Measurements from ENCODE around the gene NFE2L1.

The NFE2L1 gene

GRCh38 chr17:48024149-48025039 is 23.8 kb upstream of the NFE2L1 start:
- no CpG with 5 or more reads among the region's 54 CpGs for WGBS (ENCODE audit: extremely low coverage, insufficient coverage, insufficient read length)

DNA sequence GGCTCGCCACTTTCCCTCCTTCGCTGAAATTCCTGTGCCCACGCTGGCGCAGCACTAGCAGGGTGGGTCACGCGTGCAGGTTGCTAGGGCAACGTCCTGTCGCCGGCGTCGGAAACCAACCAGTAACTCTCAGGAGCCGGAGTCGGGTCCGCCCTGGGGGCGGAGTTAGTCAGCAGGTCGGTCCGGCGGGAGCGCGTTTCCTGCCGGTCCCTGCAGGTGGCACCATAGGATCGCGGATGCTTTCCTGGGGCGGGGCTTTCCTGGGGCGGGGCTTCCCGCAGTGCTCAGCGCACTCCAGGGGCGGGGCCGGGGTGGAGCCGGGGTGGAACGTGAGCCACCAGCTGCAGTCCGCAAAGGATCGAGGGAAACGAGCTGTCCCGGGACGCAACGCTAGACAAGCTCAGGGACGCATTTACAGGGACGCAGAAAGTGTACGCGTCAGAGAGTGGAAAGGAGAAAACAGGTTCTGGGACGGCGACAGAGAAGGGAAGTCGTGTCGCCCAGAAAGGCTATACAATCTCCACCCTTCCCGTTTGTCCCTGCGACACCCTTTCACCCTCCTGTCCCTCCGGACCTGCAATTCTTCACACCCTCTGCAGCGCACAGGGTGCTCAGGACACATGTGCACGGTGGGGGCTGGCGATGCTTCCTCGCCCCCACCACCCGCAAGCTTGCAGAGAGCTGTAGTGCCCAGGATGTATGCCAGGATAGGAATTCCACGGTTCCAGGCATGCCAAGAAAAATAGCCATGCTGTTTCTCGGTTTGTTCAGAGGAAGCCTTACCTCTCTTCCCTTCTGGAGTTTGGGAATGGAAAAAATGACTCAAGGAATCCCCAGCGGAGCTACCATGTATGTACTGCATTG is 22.9 kb upstream of the NFE2L1 start:
- no peak overlapping the region for H3K9ac ChIP-seq (ENCODE audit: low read length)
- H4K12ac ChIP-seq (ENCODE audit: low read depth, low read length), result no peak overlapping the region
- H3K4me1 ChIP-seq (ENCODE audit: control insufficient read depth in 1 of 2, insufficient read depth in 2 of 2, low read length in 2 of 2), result peaks cover 22 to 23% of the 10 kb centered on the region in 2 experiments
- H3K27me3 ChIP-seq (ENCODE audit: insufficient read depth, low read length), result peaks cover 17% of the 10 kb centered on the region
- H3K4me2 ChIP-seq (ENCODE audit: low read length), result peak overlapping the region; percentile 83
- H2BK120ac ChIP-seq (ENCODE audit: insufficient read depth, low read length, poor library complexity), result no peak overlapping the region
- H2BK5ac ChIP-seq (ENCODE audit: low read depth, low read length, poor library complexity), result no peak overlapping the region
- H2BK12ac ChIP-seq (ENCODE audit: low read length), result no peak overlapping the region
- H3K79me2 ChIP-seq (ENCODE audit: control insufficient read depth, insufficient read depth, low read length, poor library complexity), result no peaks in the 10 kb centered on the region
- DNase-seq, result peak; percentile 96 to 98
- no peak overlapping the region for H4K91ac ChIP-seq (ENCODE audit: low read depth, low read length)
- H4K8ac ChIP-seq (ENCODE audit: low read depth, low read length), result no peak overlapping the region
- H3K23ac ChIP-seq (ENCODE audit: low read length), result no peak overlapping the region
- peak overlapping the region; percentile 55 for H3K4me3 ChIP-seq (ENCODE audit: low read depth, low read length)
- H2AFZ ChIP-seq (ENCODE audit: insufficient read depth, low read length, poor library complexity), result peak overlapping the region; percentile 24
- no peaks in the 10 kb centered on the region for H3K36me3 ChIP-seq (ENCODE audit: control insufficient read depth in 1 of 2, insufficient read depth in 2 of 2, low read length in 2 of 2)
- H3K18ac ChIP-seq (ENCODE audit: low read length), result no peak overlapping the region
- no peaks in the 10 kb centered on the region for H3K79me1 ChIP-seq (ENCODE audit: low read length)
- H3K9me3 ChIP-seq (ENCODE audit: insufficient read depth, low read depth, low read length), result peaks cover 4% of the 10 kb centered on the region
- no CpG with 5 or more reads among the region's 56 CpGs for WGBS (ENCODE audit: extremely low coverage, insufficient coverage, insufficient read length)
- no peak overlapping the region for H3K27ac ChIP-seq (ENCODE audit: low read depth, low read length)
- no peak overlapping the region for H3K4ac ChIP-seq (ENCODE audit: low read depth, low read length)
- H2AK5ac ChIP-seq (ENCODE audit: low read length), result no peak overlapping the region
- no peak overlapping the region for H3K14ac ChIP-seq (ENCODE audit: low read length)

More at GRCh38 chr17:48024149-48025039, 23.8 kb upstream of the NFE2L1 start:
- no peaks in the 10 kb centered on the region for H3K79me1 ChIP-seq (ENCODE audit: low read length)
- no peak overlapping the region for H3K27ac ChIP-seq (ENCODE audit: low read depth, low read length)
- H3K14ac ChIP-seq (ENCODE audit: low read length), result no peak overlapping the region
- H2BK12ac ChIP-seq (ENCODE audit: low read length), result no peak overlapping the region
- no peak overlapping the region for H3K4me3 ChIP-seq (ENCODE audit: low read depth, low read length)
- H3K79me2 ChIP-seq (ENCODE audit: control insufficient read depth, insufficient read depth, low read length, poor library complexity), result no peaks in the 10 kb centered on the region
- H2AFZ ChIP-seq (ENCODE audit: insufficient read depth, low read length, poor library complexity), result no peak overlapping the region
- H3K27me3 ChIP-seq (ENCODE audit: insufficient read depth, low read length), result peaks cover 17% of the 10 kb centered on the region
- H4K91ac ChIP-seq (ENCODE audit: low read depth, low read length), result no peak overlapping the region
- no peak overlapping the region for H2AK5ac ChIP-seq (ENCODE audit: low read length)
- H3K23ac ChIP-seq (ENCODE audit: low read length), result no peak overlapping the region
- H4K8ac ChIP-seq (ENCODE audit: low read depth, low read length), result no peak overlapping the region
- peaks cover 4% of the 10 kb centered on the region for H3K9me3 ChIP-seq (ENCODE audit: insufficient read depth, low read depth, low read length)
- H3K4ac ChIP-seq (ENCODE audit: low read depth, low read length), result no peak overlapping the region
- no peak overlapping the region for H3K18ac ChIP-seq (ENCODE audit: low read length)
- H3K4me1 ChIP-seq (ENCODE audit: control insufficient read depth in 1 of 2, insufficient read depth in 2 of 2, low read length in 2 of 2), result peaks cover 22 to 23% of the 10 kb centered on the region in 2 experiments
- peak; percentile 75 to 81 for DNase-seq
- H3K4me2 ChIP-seq (ENCODE audit: low read length), result peak overlapping the region; percentile 60
- H2BK120ac ChIP-seq (ENCODE audit: insufficient read depth, low read length, poor library complexity), result no peak overlapping the region
- no peak overlapping the region for H4K12ac ChIP-seq (ENCODE audit: low read depth, low read length)
- no peak overlapping the region for H3K9ac ChIP-seq (ENCODE audit: low read length)
- no peak overlapping the region for H2BK5ac ChIP-seq (ENCODE audit: low read depth, low read length, poor library complexity)
- no peaks in the 10 kb centered on the region for H3K36me3 ChIP-seq (ENCODE audit: control insufficient read depth in 1 of 2, insufficient read depth in 2 of 2, low read length in 2 of 2)

- no peak overlapping the region for H2BK12ac ChIP-seq (ENCODE audit: low read length)
- H4K8ac ChIP-seq (ENCODE audit: low read depth, low read length), result no peak overlapping the region
- H3K14ac ChIP-seq (ENCODE audit: low read length), result no peak overlapping the region
- peak; percentile 95 to 98 for DNase-seq
- H3K27ac ChIP-seq (ENCODE audit: low read depth, low read length), result no peak overlapping the region
- H2AK5ac ChIP-seq (ENCODE audit: low read length), result no peak overlapping the region
- no peak overlapping the region for H2AFZ ChIP-seq (ENCODE audit: insufficient read depth, low read length, poor library complexity)
- no peak overlapping the region for H3K23ac ChIP-seq (ENCODE audit: low read length)
- no peak overlapping the region for H3K4me3 ChIP-seq (ENCODE audit: low read depth, low read length)
- no peak overlapping the region for H3K4ac ChIP-seq (ENCODE audit: low read depth, low read length)
- H3K79me1 ChIP-seq (ENCODE audit: low read length), result no peaks in the 10 kb centered on the region
- H3K18ac ChIP-seq (ENCODE audit: low read length), result no peak overlapping the region
- peaks cover 17% of the 10 kb centered on the region for H3K27me3 ChIP-seq (ENCODE audit: insufficient read depth, low read length)
- H2BK120ac ChIP-seq (ENCODE audit: insufficient read depth, low read length, poor library complexity), result no peak overlapping the region
- no peaks in the 10 kb centered on the region for H3K79me2 ChIP-seq (ENCODE audit: control insufficient read depth, insufficient read depth, low read length, poor library complexity)
- no peaks in the 10 kb centered on the region for H3K36me3 ChIP-seq (ENCODE audit: control insufficient read depth in 1 of 2, insufficient read depth in 2 of 2, low read length in 2 of 2)
- H2BK5ac ChIP-seq (ENCODE audit: low read depth, low read length, poor library complexity), result no peak overlapping the region
- H3K4me1 ChIP-seq (ENCODE audit: control insufficient read depth in 1 of 2, insufficient read depth in 2 of 2, low read length in 2 of 2), result peaks cover 22 to 23% of the 10 kb centered on the region in 2 experiments
- no peak overlapping the region for H4K91ac ChIP-seq (ENCODE audit: low read depth, low read length)
- peak overlapping the region; percentile 83 for H3K4me2 ChIP-seq (ENCODE audit: low read length)
- no peak overlapping the region for H3K9ac ChIP-seq (ENCODE audit: low read length)
- no CpG with 5 or more reads among the region's 8 CpGs for WGBS (ENCODE audit: extremely low coverage, insufficient coverage, insufficient read length)
- H3K9me3 ChIP-seq (ENCODE audit: insufficient read depth, low read depth, low read length), result peaks cover 4% of the 10 kb centered on the region
- no peak overlapping the region for H4K12ac ChIP-seq (ENCODE audit: low read depth, low read length)
These were observed 22.2 kb upstream of the NFE2L1 start for GRCh38 chr17:48025904-48026501.
